Renal cortex interstitium (tissue), 11 donors: ENCODE data around the gene C8G. TPM values are rescaled to one million over a fixed set of nuclear protein-coding genes. Genes with fewer than 3 reads are reported as not detected.

Experiments
- DNase-seq, 11 donors: peaks; one replicate each; pipeline ENCODE4 v3.0.0-alpha.2; 2013; ENCODE audit warnings: low read depth in 9 of 11, low spot score in 4 of 11; ENCODE audit errors: extremely low read depth in 1 of 11
- polyA plus RNA-seq, 3 donors: library from polyadenylated mRNA; unstranded; fragments of 120-200 nt; gene quantifications; one replicate each; pipeline ENCODE4 v1.2.1, GENCODE V29; 2013; ENCODE audit not compliant: insufficient read length in 3 of 3

Gene C8G
- polyA plus RNA-seq, 3 donors: 0.44 to 1.4 (median 0.57) TPM

DNA sequence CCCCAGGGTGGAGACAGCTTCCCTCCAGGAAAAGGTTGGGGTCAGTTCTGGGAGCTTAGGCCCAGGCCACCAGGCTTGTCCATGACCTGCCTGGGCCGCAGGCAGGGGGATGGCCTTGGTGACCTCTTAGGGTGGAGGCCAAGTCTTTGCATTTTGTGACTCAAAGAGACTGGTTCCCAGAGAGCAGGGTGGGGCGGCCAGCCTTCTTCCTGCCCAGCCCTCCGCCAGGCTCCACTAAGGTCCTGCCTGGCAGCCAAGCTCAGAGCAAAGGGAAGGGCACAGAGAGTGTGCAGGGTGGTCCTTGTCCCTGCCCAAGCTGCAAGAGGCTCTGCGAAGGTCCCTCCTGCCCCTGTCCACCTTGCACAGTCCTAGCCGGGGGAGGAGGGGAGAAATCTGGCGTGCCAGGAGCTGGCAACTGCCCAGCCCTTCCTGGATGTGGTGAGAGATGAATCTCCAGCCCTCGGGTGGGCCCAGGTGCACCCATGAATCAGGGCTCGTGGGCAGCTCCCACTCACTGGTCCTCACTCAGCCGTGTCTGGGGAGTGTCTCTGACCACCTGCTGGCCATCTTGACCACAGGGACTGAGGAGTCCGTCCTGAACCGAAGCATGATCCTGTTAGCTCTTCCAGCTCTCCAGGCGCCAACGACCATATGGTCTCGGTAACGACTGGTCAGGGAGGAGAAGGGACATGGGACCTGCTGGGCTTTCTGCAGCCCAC lies 29.9 kb downstream of the C8G start:
- no peak for DNase-seq

- no peak for DNase-seq
Measured at GRCh38 chr9:136975644-136976043, 30.6 kb downstream of the C8G start.

DNA sequence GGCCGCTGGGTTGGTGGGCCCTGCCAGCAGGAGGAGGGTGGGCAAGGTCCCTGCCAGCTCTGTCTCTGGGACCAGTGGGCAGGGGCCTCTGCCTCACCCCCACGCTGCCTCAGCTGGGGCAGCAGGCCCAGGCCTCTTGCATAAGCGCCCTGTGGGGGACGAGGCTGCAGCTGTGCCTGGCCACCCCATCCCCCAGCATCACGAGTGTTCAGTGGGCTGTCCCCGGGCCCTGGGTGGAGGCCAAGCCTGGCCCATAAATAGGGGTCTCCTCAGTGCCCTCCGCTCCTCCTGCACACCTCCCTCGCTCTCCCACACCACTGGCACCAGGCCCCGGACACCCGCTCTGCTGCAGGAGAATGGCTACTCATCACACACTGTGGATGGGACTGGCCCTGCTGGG lies 32.2 kb downstream of the C8G start, which contains the start of gene PTGDS:
Gene PTGDS, plus strand, starts transcription at position 282 of the 400 bp plus-strand sequence. Its CDS starts 75 bp downstream, at position 357.
- DNase-seq: no peak

DNA sequence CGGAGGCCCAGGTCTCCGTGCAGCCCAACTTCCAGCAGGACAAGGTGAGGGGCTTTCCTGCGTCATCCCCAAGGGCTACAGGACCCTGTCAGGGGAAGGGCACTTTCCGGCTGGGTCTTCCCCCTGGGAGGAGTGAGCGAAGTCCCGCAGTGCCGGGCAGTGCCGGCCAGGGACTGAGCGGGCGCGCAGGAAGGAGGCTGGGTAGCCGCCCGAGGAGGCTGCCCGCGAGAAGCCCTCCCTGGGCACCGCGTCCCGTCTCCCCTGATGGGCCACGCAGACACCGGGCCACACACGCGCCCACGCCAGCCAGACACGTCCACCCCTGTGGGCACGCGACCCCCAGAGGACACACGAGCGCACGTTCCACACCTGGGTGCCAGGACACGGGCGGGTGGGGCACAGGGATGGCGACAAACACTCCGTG lies 32.6 kb downstream of the C8G start:
- DNase-seq: no peak

- DNase-seq: peak in 3 of 11 donors; percentile 44 to 54 (median 49)
Measured at GRCh38 chr9:136978073-136978864, 33.2 kb downstream of the C8G start.

DNA sequence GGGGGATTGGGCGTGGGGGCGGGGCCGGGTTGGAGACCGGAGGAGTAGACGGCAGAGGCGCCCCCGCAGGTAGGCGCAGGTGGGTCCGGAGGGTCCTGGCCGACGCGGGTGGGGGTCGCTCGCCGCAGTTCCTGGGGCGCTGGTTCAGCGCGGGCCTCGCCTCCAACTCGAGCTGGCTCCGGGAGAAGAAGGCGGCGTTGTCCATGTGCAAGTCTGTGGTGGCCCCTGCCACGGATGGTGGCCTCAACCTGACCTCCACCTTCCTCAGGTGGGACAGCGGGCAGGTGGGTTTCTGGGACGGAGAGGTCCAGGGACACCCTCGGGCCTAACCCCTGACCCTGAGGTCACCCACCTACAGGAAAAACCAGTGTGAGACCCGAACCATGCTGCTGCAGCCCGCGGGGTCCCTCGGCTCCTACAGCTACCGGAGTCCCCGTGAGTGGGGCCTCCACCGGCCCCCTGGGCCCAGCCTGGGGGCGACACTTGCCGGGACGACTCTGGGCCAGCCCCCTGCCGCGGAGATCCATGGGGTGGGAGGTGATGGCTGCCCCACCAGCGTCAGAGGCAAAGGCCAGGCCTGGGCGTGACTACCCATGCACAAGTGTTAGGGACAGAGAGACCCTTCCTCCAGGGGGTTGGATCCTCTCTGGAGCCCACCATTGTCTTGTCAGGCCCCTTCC lies 34.0 kb downstream of the C8G start:
- DNase-seq: no peak

DNA sequence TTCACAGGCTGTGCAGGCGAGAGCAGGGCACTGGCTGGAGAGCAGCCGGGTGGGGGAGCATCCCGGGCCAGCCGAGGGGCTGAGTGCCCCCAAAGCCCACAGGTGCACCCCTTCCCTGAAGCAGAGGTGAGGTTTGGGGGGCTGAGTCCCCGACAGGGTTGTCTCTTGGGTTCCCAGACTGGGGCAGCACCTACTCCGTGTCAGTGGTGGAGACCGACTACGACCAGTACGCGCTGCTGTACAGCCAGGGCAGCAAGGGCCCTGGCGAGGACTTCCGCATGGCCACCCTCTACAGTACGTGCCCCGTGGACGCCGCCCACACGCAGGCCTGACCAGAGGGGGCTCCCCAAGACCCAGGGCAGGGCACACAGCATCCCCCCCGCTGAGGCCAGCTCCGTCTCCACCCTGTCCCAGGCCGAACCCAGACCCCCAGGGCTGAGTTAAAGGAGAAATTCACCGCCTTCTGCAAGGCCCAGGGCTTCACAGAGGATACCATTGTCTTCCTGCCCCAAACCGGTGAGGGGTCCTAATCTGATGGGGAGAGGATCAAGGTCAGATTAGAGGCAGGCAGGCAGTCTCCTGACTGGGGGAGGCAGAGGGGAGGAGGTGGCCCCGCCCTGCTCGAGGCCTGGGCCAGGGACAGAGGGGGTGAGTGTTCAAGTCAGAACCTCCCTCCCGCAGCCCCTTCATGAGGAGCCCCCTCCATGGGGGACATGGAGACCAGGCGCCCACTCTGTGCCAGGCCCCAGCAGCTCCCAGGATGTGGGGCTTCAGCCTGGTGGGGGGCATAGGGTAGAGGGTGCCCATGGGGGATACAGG lies 34.9 kb downstream of the C8G start:
- DNase-seq: no peak

DNA sequence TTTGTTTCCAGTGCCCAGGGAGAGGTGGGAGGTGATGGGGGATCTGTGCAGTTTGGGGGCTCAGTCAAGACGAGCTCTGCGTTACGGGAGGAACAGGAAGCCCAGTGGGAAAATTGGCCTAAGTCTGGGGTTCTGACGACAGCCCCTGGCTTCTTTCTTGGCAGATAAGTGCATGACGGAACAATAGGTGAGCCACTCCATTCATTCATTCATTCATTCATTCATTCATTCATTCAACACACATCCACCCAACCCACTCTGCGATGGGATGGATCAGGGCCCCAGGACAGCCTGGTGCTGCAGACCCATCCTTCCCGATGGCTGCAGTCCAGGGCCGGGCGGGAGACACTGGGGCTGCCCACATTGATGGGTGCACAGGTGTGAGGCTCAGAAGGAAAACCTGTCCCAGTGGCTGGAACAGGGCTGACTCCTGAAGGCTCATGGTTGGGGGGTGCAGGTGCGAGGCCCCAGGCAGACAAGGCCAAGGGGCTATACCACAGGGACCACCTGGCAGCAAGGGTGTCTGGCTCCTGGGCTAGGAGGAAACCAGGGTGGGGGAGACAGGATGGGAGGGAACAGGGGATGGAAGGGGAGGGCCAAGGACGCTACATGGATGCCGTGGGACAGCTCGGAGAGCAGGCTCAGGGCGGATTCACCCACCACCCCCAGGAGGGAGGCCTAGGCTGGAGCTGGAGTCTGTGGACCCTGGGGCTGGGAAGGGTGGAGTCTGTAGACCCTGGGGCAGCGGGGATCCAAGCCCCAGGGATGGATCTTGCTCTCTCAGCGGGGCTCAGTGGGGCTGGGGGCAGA lies 35.8 kb downstream of the C8G start:
- no peak for DNase-seq

GRCh38 chr9:136981588-136982231 lies 36.7 kb downstream of the C8G start:
- DNase-seq: no peak

- no peak for DNase-seq
Measured at GRCh38 chr9:136982232-136983051, 37.4 kb downstream of the C8G start, which contains the start of gene LCNL1. Gene LCNL1, plus strand, starts transcription at chr9:136982993. Its CDS starts 594 bp downstream, at chr9:136983587.

DNA sequence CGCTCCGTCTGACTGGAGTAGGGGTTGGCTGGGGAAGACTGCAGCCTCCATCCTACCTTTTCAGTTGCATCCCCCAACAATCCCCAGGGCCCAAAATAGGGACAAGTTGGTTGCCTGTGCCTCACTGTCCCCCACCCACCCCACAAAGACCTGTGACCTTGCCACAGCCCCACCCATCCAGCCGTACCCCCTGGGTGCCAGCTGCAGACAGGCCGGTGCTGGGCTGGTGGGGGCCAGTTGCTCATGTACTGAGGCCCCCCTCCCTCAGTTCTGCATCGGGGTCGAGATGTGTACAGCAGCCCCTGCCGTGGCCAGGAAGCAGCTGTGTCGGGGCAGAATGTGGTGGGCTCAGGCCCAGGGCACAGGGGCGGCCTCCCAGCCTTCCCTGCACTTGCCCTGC lies 38.1 kb downstream of the C8G start:
- DNase-seq: no peak

DNA sequence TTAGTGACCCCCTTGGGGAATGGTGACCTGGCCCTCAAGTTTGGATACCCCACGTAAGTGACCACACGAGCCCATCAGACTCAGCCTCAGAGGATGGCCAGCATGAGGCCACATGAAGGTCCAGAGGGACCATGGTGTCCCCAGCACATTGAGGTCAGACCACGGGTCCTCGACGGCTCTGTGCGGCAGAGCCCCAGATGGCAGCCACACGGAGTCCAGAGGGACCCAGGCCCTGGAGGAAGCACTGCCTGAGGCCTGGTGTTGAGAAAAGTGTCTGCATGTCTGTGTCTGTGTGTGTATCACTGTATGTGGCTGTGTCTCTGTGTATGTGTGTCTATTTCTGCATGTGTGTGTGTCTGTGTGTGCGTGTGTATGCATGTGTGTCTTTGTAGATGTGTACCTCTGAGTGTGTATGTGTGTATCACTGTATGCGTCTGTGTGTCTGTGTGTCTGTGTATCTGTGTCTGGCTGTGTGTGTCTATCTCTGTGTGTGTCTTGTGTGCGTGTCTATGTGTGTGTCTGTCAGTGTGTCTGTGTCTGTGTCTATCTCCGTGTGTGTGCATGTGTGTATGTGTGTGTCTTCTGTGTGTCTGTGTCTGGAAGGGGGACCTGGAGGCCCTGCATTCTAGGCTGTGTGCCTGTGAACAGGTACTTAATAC lies 38.7 kb downstream of the C8G start:
- no peak for DNase-seq

GRCh38 chr9:136984464-136985026 lies 39.5 kb downstream of the C8G start:
- DNase-seq: no peak

DNA sequence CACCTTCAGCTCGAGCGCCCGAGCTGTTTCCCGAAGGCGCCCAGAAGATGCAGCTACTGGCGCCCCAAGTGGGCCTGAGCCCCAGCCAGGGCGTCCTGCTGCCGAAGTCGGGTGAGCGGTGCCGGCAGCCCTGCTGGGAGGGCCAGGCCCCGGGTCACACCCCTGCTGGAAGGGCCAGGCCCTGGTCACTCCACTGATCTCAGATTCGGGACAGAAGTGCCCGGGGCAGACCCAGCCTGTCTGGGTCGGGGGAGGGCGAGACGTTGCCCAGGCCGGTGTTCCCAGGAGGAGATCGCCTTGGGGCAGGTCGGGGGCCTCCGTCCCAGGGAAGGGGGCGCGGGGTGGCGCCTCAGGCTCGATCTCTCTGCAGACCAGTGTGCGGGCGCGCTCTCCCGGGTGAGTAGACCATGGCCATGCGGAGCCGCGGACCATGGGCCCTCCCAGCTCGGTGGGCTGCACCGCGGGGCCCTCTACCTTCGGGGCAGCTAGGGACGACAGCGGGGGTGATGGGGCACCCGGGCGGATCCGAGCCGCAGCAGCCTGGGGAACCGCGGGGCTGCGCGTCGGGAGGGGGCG lies 40.1 kb downstream of the C8G start:
- DNase-seq: no peak

DNA sequence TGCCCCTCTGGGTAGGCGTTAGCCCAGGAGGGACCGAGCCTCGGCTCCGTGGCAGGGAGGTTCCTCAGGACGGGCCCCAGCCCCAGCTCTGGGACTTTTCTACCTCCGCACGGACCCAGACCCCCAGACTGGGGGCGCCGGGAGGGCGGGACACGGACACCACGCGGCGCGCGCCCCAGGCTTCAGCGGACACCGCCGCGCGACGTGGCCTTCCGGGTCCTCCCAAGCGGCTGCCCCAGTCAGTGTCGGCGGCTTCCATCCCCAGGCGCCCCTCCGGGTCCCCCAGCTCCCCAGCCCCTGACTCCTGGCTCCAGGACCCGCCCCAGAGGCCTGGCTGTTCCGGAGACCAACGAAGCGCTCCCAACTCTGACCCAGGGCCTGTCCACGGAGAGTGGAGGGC lies 40.8 kb downstream of the C8G start:
- no peak for DNase-seq

GRCh38 chr9:136988872-136989271 lies 43.8 kb downstream of the C8G start:
- DNase-seq: no peak
